Measurements from ENCODE around the gene MIEF2.

DNA sequence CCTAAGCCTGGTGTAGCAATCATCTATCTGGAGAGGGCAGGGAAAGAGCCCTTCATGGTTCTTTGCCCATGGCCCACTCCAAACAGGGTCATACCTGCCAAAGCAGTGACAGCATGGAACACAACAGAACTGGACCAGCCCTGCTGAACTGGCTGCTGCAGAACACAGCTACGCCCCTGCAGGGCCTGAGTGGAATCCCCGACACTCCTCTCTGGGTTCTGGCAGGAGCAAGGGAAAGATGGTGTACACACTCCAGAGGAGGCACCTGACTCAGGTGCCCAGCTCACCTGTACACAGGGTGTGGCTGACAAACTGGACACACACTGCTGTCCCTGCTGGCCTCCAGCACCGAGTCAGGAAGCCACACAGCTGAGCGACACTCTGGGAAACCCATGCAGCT is 19.8 kb downstream of the MIEF2 start:
- TF ChIP-seq, protein P1, sequence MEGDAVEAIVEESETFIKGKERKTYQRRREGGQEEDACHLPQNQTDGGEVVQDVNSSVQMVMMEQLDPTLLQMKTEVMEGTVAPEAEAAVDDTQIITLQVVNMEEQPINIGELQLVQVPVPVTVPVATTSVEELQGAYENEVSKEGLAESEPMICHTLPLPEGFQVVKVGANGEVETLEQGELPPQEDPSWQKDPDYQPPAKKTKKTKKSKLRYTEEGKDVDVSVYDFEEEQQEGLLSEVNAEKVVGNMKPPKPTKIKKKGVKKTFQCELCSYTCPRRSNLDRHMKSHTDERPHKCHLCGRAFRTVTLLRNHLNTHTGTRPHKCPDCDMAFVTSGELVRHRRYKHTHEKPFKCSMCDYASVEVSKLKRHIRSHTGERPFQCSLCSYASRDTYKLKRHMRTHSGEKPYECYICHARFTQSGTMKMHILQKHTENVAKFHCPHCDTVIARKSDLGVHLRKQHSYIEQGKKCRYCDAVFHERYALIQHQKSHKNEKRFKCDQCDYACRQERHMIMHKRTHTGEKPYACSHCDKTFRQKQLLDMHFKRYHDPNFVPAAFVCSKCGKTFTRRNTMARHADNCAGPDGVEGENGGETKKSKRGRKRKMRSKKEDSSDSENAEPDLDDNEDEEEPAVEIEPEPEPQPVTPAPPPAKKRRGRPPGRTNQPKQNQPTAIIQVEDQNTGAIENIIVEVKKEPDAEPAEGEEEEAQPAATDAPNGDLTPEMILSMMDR (IDR thresholded peaks at IDR 0.05), result no peak
- no peak for TF ChIP-seq POLR2A (IDR thresholded peaks at IDR 0.05)
